GM21717 (cell line): ENCODE data around the gene PRSS21.

Experiments
- ATAC-seq: cut with Tn5 transposase; IDR thresholded peaks from one replicate; pipeline ENCODE4 v1.9.1; 2021; ENCODE audit warnings: mild to moderate bottlenecking, moderate library complexity; ENCODE audit not compliant: unreplicated experiment

PRSS21 gene

GRCh38 chr16:2816751-2817339 is at the start of gene PRSS21:
PRSS21 (plus strand) TSS chr16:2817237; CDS start chr16:2817269, 32 bp downstream.
- ATAC-seq, result no peak

GRCh38 chr16:2767891-2768290 is 49.1 kb upstream of the PRSS21 start:
- ATAC-seq, result no peak

GRCh38 chr16:2768403-2769089 is 48.5 kb upstream of the PRSS21 start:
- no peak for ATAC-seq

DNA sequence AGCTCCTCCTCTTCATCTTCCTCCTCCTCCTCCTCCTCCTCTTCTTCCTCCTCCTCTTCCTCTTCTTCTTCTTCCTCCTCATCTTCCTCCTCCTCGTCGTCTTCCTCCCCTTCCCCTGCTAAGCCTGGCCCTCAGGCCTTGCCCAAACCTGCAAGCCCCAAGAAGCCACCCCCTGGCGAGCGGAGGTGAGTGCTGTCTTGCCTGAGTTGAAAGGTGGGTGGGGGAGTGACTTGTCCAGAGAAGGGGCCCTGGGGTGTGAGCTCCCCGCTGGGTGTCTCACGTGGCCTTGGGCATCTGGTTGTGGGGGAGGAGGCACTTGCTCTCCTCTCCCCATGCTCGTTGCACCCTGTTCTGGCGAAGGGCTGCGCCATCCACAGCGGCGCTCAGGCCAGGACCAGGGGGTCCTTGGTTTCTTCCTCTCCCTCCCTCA is 47.9 kb upstream of the PRSS21 start:
- no peak for ATAC-seq

DNA sequence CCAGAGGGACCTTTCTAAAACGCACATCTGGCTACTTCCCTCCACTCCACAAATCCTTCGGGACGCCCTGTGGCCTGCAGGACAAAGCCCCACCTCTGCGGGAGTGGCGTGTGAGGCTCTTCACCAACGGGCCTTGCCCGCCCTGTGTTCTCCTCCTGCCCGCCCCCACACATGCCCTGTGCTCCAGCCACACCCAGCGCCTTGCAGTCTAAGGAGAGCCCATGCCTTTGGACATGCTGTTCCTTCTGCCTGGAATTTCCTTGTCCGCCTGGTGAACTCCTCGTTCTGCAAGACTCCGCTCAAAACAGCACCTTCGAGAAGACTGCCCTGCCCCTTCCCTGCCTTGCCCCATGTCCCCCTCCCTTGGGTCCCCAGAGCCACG is 47.4 kb upstream of the PRSS21 start:
- no peak for ATAC-seq

DNA sequence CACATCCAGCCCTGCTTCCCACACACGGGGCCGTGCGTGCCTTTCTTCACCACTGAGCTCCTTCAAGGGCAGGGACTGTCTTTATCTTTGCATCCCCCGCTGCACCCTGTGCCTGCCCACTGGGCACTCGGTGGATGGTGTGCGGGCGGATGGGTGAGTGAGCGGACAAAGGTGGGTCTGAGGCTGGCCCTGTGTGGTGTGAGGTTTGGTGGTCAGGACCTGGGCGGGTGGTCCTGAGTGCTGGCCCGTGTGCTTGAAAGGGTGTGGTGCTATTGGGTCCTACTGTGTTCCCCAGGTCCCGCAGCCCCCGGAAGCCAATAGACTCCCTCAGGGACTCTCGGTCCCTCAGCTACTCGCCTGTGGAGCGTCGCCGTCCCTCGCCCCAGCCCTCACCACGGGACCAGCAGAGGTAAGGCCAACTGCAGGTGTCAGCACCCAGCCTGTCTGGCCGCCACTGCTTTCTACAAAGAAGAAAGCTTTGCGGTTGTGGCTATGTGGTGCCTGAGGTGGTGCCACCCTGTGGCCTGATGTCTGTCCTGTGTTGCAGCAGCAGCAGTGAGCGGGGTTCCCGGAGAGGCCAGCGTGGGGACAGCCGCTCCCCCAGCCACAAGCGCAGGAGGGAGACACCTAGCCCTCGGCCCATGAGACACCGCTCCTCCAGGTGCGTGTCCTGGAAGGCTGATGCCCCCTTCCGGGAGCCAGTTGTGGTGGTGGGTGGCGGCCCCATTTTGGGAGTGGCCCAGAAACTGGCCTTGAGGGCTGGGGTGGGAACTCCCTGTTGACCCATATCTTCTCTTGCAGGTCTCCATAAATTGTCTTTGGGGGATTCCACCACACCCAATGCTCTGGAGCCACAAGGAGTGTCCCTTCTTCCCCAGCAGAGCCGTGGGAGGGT is 46.7 kb upstream of the PRSS21 start:
- ATAC-seq, result no peak

GRCh38 chr16:2771496-2772402 is 45.3 kb upstream of the PRSS21 start:
- no peak for ATAC-seq

DNA sequence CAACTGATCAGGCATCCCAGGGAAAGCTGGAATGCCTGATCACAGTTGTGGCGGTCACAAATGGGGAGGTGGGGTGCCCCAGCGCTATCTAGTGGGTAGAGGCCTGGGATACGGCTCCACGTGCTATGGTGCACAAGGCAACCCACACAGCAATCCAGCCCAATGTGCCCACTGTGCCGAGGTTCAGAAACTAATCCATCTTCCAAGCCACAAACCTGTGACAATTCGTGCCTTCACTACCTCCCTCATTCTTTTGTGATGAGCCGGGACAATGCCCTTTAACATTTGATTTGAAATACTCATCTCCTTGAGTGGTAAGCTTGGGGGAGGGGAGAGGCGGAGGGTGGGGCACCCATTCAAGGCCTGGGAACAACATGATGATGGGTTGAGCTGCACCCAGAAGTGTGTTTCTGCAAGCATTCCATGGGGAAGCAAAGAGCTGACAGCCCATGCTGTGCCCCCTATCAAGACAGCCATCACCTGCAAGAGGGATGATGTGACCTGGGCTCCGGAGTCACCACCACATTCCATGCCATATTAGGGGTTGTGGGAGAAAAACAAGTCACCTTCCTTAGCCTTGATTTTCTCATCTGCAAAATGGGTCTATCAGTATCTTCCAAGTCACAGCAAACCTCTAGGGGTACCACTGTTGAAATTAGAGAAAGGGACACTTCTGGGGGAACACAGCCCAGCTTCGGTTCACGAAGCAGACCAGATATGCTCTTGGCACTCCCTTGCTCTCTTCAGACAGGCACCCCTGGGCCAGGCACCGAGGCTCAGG is 43.7 kb upstream of the PRSS21 start:
- ATAC-seq, result no peak

DNA sequence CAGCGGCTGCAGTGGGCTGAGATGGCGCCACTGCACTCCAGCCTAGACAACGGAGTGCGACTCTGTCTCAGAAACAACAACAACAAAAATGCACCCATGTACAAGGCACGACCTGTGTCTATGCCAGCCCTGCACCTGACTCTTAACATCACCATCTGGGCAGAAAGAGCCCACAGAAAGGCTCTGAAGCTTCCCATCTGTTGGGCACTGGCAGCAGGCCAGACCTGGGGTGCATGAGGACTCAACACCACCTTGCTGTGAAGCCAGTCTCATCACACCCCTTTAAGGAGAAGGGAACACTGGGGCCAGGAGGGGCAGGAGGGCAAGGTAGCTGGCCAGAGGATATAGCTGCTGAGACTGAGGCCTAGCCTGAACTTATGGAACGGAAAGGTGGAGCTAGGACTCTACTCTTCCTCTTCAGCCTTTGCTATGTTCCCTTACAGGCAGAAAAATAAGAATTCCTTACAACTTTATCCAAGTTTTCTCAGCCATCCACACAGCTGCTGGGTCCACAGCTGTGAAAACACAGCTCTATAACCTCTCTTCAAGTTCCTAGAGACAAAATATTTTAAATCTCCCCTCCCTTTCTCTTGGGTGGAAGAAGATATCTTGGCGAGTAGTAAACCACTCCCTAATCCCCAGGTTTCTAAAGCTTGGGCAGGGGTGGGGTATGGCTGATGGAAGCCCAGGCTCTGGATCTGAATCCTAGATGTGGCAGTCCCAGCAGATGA is 42.7 kb upstream of the PRSS21 start:
- no peak for ATAC-seq

DNA sequence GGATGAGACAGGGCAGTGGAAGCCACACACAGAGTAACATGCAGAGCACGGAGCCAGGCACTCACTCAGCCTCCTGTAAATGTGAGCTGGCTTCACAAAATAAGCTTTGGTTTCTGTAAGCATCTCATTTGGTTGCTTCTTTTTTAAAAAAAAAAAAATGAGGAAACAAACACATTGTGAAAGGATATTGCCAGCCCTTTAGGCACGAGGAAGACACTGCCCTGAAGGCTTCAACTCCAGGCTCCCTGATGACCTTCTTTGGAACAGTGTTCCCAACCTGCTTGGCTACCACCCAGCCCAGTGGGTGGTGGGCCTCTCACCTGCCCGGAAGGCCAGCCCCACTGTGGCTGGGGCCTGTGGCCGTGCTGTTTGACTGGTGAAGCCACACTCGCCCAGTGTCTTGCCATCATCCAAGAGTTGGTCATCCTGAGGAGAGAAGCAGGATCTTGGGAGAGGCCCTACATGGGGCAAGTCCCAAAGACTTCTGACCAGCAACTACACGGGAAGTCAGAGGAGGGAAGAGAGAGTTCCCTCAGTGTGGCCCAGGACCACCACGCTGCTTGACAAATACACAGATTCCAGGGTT is 41.8 kb upstream of the PRSS21 start:
- no peak for ATAC-seq

GRCh38 chr16:2775765-2776499 is 41.1 kb upstream of the PRSS21 start:
- ATAC-seq, result no peak

GRCh38 chr16:2776500-2777139 is 40.4 kb upstream of the PRSS21 start:
- peak; percentile 6 for ATAC-seq

- ATAC-seq, result peak; percentile 54
These were observed 39.7 kb upstream of the PRSS21 start, which contains the start of gene ELOB for GRCh38 chr16:2777231-2777902. ELOB (minus strand) TSS chr16:2777280; CDS start chr16:2777239, 41 bp downstream.

DNA sequence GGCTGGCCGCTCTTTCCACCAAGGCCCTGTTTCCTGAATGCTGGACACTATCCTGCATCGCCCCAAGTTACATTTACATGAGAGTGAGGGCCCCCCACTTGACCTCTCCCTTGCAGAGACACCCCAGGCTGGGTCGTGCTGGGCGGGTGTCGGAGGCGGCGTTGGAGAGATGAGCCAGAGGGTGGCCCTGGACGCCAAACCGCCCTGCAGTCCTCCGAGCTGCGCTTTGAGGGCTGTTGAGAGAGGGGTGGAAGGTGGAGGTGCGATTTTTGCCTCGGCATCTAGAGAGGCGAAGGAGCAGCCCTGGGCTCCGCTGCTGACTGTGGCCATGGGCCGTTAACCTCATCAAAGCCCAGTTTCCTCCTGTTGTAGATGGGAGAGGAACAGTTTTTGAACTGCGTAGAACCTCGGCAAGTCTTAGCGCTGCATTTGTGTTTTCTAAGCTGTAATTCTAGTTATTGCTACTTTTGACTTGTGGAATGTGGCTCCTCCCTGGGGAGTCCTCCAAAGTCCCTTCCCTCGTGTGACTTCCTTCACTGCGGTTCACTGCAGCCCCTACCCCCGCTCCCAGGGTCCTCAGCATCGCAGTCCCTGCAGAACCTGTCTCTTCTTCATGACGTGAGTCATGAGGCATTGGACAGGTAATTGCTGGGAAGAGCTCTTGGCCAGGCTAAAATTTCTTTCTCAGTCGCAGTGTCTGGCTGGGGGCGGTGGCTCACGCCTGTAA is 39.0 kb upstream of the PRSS21 start:
- no peak for ATAC-seq

GRCh38 chr16:2778630-2778958 is 38.4 kb upstream of the PRSS21 start:
- ATAC-seq, result no peak

DNA sequence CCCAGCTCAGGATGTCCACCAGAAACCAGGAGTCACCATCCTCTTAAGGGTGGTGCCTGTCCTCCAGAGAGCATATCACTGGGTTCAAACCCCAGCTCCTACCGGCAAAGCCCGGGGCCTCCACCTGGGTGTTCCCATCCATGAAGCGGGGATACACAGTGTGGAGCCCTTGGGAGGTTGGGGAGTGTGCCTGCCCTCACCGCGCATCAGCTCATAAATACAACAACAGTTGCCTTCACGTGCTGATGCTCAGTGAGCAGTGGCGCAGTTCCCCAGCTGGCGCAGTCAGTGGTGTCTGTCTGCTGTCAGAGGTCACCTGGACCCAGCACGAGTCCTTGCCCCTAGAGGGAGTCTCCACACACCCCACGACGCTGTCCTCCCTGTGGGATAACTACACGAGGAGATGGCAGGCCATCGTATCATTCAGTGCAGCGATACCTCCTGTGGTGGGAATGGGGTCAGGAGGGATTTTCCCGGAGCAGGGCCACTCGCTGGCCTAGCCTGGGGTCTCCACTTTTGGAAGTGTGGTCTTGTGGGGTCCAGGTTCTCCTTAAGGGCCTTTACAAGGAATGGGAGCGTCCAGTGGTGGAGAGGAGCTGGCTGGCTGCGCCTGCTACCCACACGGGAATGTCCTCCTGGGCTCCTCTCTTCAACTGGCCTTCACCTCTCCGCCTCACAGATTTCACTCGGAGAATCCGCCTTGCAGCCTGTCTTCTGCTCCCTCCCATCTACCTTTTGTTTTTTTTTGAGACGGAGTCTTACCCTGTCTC is 37.7 kb upstream of the PRSS21 start:
- ATAC-seq, result no peak
